Cardiac fibroblast (primary cell): ENCODE measurements around the gene GPR176.

Experiments used
- DNase-seq, 2 donors: peaks; one replicate each; pipeline versions ENCODE4 v3.0.0 to v3.0.0-alpha.2; 2010; ENCODE audit warnings: low read depth in 2 of 2
- H3K4me3 ChIP-seq, 2 donors: replicated peaks in 1 of 2; 1 replicate in 1 of 2; 2 replicates in 1 of 2; pipeline ENCODE4 v1.5.1; 2011; ENCODE audit warnings: low read depth in 2 of 2, low read length in 2 of 2, mild to moderate bottlenecking in 2 of 2, moderate library complexity in 1 of 2
- TF ChIP-seq, protein P1 (sequence below): IDR thresholded peaks from one replicate; pipeline ENCODE4 v1.5.1; 2011; ENCODE audit warnings: low read depth, mild to moderate bottlenecking, low read length, inconsistent platforms

The GPR176 gene

DNA sequence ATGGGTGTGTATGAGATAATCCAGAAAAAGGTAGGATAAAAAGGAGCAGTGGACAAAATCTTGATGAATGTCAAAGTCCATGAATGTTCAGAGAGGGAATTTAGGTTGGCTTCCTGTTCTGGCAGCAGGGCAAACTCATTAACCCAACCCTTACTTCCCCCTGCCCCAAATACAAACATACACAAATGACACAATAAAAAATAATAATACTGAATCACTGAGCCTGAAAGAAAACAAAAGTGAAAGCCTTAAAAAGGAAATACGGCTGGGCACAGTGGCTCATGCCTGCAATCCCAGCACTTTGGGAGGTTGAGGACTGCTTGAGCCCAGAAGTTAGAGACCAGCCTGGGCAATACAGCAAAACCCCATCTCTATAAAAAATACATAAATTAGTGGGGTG lies 62.9 kb downstream of the GPR176 start:
- TF ChIP-seq, protein P1, sequence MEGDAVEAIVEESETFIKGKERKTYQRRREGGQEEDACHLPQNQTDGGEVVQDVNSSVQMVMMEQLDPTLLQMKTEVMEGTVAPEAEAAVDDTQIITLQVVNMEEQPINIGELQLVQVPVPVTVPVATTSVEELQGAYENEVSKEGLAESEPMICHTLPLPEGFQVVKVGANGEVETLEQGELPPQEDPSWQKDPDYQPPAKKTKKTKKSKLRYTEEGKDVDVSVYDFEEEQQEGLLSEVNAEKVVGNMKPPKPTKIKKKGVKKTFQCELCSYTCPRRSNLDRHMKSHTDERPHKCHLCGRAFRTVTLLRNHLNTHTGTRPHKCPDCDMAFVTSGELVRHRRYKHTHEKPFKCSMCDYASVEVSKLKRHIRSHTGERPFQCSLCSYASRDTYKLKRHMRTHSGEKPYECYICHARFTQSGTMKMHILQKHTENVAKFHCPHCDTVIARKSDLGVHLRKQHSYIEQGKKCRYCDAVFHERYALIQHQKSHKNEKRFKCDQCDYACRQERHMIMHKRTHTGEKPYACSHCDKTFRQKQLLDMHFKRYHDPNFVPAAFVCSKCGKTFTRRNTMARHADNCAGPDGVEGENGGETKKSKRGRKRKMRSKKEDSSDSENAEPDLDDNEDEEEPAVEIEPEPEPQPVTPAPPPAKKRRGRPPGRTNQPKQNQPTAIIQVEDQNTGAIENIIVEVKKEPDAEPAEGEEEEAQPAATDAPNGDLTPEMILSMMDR, result no peak
- no peak for DNase-seq
- H3K4me3 ChIP-seq, result no peak overlapping the region

DNA sequence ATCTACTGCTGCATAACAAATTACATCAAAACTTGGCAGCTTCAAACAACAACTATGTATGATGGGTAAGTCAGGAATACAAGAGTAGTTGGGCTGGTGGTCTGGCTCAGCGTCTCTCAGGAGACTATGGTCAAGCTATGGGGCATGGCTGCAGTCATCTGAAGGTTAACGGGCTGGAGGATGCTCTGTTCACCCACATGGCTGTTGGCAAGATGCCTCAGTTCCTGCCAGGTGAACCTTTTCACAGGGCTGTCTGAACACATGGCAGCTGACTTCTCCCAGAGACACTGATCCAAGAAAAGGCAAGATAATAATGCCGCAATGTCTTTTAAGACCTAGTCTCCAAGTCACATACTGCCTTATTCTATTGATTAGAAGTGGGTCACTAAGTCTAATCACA lies 63.7 kb downstream of the GPR176 start:
- no peak overlapping the region for H3K4me3 ChIP-seq
- TF ChIP-seq, protein P1, result no peak

DNA sequence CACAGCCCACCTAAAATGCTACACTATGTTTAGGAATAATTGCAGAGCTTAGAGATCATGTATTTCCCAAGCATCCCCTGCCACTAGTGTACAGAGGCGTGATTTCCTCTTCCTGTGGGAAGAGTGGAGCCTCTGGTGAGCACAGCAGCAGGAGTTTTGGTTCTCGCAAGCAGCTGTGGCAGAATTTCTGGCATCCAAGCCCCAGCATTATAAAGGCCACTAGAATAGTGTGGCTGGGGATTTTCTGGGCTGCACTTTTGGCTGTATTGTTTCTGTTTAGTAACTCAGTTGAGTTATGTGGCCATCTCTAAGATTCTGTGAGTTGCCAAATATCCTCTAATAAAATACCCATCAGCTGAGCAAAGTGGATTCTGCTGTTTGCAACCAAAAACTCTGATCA lies 64.7 kb downstream of the GPR176 start:
- TF ChIP-seq, protein P1, result no peak
- DNase-seq, result peak; percentile 51 to 65
- H3K4me3 ChIP-seq, result no peak overlapping the region

More for the DNA sequence above, 63.7 kb downstream of the GPR176 start:
- no peak for DNase-seq

- peak; percentile 36 to 73 for DNase-seq
- TF ChIP-seq, protein P1, result no peak
- H3K4me3 ChIP-seq, result no peak overlapping the region
Observed at GRCh38 chr15:39854161-39854560, 65.9 kb downstream of the GPR176 start.

DNA sequence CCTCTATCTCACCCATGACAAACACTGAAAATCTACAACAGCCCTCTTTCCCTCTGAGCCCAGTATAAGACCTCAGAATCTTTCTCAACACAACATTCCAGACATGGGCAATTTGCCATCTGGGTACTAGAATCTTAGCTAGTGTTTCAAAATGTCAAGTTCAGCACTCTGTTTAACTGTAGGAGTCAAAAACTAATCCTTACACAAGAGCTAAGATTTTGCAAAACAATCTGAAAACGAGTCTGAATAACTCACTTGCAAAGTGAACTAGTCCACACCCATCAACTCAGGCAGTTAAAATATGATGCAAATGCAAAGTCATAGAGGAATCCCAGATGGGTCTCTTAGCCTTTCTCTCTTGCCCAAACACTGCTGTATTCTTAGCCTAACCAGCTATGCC lies 67.8 kb downstream of the GPR176 start:
- DNase-seq, result peak; percentile 88 to 92
- TF ChIP-seq, protein P1, result no peak
- no peak overlapping the region for H3K4me3 ChIP-seq

DNA sequence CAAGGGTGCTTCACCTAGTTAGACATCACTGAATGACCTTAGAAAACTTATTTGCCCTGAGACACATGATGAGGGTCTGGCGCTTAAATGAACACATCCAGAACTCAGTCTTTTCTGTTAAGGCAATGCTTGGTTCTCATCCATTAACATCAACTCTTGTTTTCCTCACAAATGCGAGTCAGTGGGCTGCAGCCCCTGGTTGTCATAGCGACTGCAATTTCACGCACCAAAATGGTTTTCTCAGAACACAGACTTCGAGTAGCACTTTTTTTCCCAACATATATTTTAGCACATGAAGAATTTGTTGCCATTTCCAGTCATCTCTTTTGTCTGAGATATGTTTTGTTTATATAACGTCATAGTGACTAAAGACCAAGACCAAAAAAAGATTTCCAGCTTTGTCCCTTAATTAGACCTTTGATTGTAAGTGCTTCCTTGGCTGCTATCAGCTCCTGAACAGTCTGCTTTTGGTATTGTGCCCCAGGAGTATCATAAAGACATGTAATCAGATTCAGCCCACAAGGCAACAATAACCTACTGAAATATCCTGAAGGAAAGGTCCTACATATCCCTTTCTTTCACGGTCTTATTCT lies 68.5 kb downstream of the GPR176 start:
- TF ChIP-seq, protein P1, result no peak
- H3K4me3 ChIP-seq, result no peak overlapping the region
- DNase-seq, result peak; percentile 56 to 57

DNA sequence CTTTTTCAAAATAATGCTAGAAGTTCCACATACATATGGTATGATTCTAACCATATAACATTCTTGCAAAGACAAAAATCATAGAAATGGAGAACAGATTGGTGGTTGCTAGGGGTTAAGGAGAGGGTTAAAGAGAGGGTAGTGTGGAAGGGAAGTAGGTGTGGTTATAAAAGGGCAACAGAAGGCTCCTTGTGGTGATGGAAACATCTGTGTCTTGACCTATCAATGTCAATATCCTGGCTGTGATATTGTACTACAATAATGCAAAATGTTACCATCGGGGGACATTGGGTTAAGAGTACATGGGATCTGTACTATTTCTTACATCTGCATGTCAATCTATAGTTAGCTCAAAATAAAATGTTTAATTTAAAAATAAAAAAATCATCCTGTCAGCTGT lies 69.6 kb downstream of the GPR176 start:
- TF ChIP-seq, protein P1, result no peak
- DNase-seq, result no peak
- no peak overlapping the region for H3K4me3 ChIP-seq
